Measurements from ENCODE around the gene PRSS12. TPM values are rescaled to one million over a fixed set of nuclear protein-coding genes. Genes with fewer than 3 reads are reported as not detected.

Gene PRSS12
- total and polyA plus RNA-seq, 2 donors (not counting 3 experiments of a cell fraction or from before 2014, with no cell fraction given), result 0.22 to 0.55 TPM

GRCh38 chr4:118282692-118283091, 70.1 kb downstream of the PRSS12 start:
- intact Hi-C loops (cut with micrococcal nuclease), result no loop called here
- Histone ChIP-seq H2AFZ (ENCODE audit: low read depth, low read length) (no peak overlapping the region), H4K20me1 (replicated peaks; ENCODE audit: control insufficient read depth, extremely low read depth, insufficient read depth, low read length) (no peaks in the 10 kb centered on the region), H3K36me3 (ENCODE audit: control insufficient read depth in 2 of 2, extremely low read depth in 1 of 2, insufficient read depth in 2 of 2, low read length in 2 of 2) (peaks cover 3 to 4% of the 10 kb centered on the region in 2 experiments), H3K9me1 (replicated peaks; ENCODE audit: control insufficient read depth, extremely low read depth, insufficient read depth, low read length) (no peaks in the 10 kb centered on the region), H3K27me3 (ENCODE audit: control insufficient read depth in 2 of 2, insufficient read depth in 2 of 2, low read length in 2 of 2) (no peaks in the 10 kb centered on the region), H3K4me3 (replicated peaks in 1 of 3; ENCODE audit: insufficient read depth in 1 of 3, low read depth in 1 of 3, low read length in 3 of 3) (no peak overlapping the region), H3K27ac (ENCODE audit: insufficient read depth, low read depth, low read length) (no peak overlapping the region), H3K79me2 (ENCODE audit: control insufficient read depth, insufficient read depth, low read length) (peaks cover 14% of the 10 kb centered on the region), H3K4me1 (ENCODE audit: control insufficient read depth, extremely low read depth, insufficient read depth, low read length) (peaks cover 13% of the 10 kb centered on the region), H3K9ac (replicated peaks; ENCODE audit: extremely low read depth, insufficient read depth, low read length) (no peak overlapping the region), H3K9me3 (replicated peaks; ENCODE audit: control insufficient read depth, insufficient read depth, low read length) (no peaks in the 10 kb centered on the region), H3K4me2 (ENCODE audit: insufficient read depth, low read length) (no peak overlapping the region)
- FAIRE-seq, result no peak
- POLR2A ChIA-PET, result no interaction called here
- CTCF ChIA-PET, result no interaction called here
- BruUV-seq (replicated peaks), result no TSS peak
- TF ChIP-seq MAX (IDR thresholded peaks at IDR 0.05; ENCODE audit: insufficient read depth, insufficient read length), result no peak
- no peak for TF ChIP-seq MYC (IDR thresholded peaks at IDR 0.05; ENCODE audit: low read depth, low read length)
- no peak for TF ChIP-seq EZH2 (IDR thresholded peaks at IDR 0.05; ENCODE audit: borderline replicate concordance, low read depth, low read length, severe bottlenecking)
- dilution Hi-C loops (cut with MboI; ENCODE audit: extremely low pct_ligation_motif_present, low sequenced_read_pairs), result no loop called here
- DNase-seq (ENCODE audit: low read depth, low spot score), result no peak

GRCh38 chr4:118281611-118282442, 71.0 kb downstream of the PRSS12 start:
- BruUV-seq (replicated peaks), result no TSS peak
- ChIA-PET CTCF (interaction anchor here (1.0 to 1.9 kb wide), 2 partner anchors 71 to 456 kb away, joined by 3 to 8 read pairs; partner anchors contain the start of gene PRSS12), POLR2A (no interaction called here)
- Histone ChIP-seq H3K79me2 (ENCODE audit: control insufficient read depth, insufficient read depth, low read length) (peaks cover 14% of the 10 kb centered on the region), H3K9ac (replicated peaks; ENCODE audit: extremely low read depth, insufficient read depth, low read length) (no peak overlapping the region), H3K4me3 (replicated peaks in 1 of 3; ENCODE audit: insufficient read depth in 1 of 3, low read depth in 1 of 3, low read length in 3 of 3) (no peak overlapping the region), H3K4me2 (ENCODE audit: insufficient read depth, low read length) (no peak overlapping the region), H3K27me3 (ENCODE audit: control insufficient read depth in 2 of 2, insufficient read depth in 2 of 2, low read length in 2 of 2) (no peaks in the 10 kb centered on the region), H2AFZ (ENCODE audit: low read depth, low read length) (no peak overlapping the region), H3K9me1 (replicated peaks; ENCODE audit: control insufficient read depth, extremely low read depth, insufficient read depth, low read length) (no peaks in the 10 kb centered on the region), H3K4me1 (ENCODE audit: control insufficient read depth, extremely low read depth, insufficient read depth, low read length) (peaks cover 13% of the 10 kb centered on the region), H3K36me3 (ENCODE audit: control insufficient read depth in 2 of 2, extremely low read depth in 1 of 2, insufficient read depth in 2 of 2, low read length in 2 of 2) (peaks cover 3 to 4% of the 10 kb centered on the region in 2 experiments), H3K27ac (ENCODE audit: insufficient read depth, low read depth, low read length) (no peak overlapping the region), H3K9me3 (replicated peaks; ENCODE audit: control insufficient read depth, insufficient read depth, low read length) (no peaks in the 10 kb centered on the region), H4K20me1 (replicated peaks; ENCODE audit: control insufficient read depth, extremely low read depth, insufficient read depth, low read length) (no peaks in the 10 kb centered on the region)
- dilution Hi-C loops (cut with MboI; ENCODE audit: extremely low pct_ligation_motif_present, low sequenced_read_pairs) (no loop called here), intact Hi-C loops (cut with micrococcal nuclease) (loop anchor here (1.0 kb wide), 2 partner anchors 71 to 309 kb away; partner anchors contain the start of gene PRSS12)
- peak; percentile 19 for DNase-seq (ENCODE audit: low read depth, low spot score)
- TF ChIP-seq POLR2A (IDR thresholded peaks at IDR 0.05; ENCODE audit: low read depth, low read length) (peak; percentile 69), POLR2AphosphoS5 (IDR thresholded peaks at IDR 0.05; ENCODE audit: insufficient read depth, low read depth, low read length) (peak; percentile 75), MYC (IDR thresholded peaks at IDR 0.05; ENCODE audit: low read depth, low read length) (no peak)
- FAIRE-seq, result no peak

Data from endothelial cell of umbilical vein (primary cell).